Stimulated activated CD4-positive, alpha-beta T cell treated with anti-CD3 and anti-CD28 coated beads, TNF-alpha, amount 100 ng/mL, for 48 hours (primary cell): ENCODE results near the gene ZNF521.

Experiments
- DNase-seq, 3 donors: peaks; one replicate each; pipeline ENCODE4 v3.0.0-alpha.2; 2020; ENCODE audit warnings: low read depth in 3 of 3

The ZNF521 gene

GRCh38 chr18:25126751-25127150, 225.2 kb downstream of the ZNF521 start:
- DNase-seq = no peak

DNA sequence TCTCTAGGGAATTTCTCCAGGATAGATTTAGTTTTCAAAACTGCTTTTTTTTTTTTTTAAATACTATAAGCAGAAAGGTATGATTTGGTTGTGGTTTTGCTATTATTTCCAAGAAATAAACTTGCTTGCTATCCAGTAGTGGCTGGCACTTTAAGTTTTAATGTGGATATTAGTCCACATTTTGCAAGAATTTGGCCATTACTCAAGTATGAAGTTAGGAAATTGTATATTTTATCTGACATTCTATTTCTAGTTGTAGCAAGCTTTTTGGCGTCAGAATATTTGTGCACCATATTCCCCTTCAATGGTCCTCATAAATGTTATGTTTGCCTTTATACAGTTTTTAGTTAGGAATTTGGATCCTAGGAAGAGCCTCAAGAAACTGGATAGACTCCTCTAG, 226.3 kb downstream of the ZNF521 start:
- no peak for DNase-seq

GRCh38 chr18:25123438-25124232, 228.3 kb downstream of the ZNF521 start:
- no peak for DNase-seq

GRCh38 chr18:25121442-25121841, 230.5 kb downstream of the ZNF521 start:
- no peak for DNase-seq

DNA sequence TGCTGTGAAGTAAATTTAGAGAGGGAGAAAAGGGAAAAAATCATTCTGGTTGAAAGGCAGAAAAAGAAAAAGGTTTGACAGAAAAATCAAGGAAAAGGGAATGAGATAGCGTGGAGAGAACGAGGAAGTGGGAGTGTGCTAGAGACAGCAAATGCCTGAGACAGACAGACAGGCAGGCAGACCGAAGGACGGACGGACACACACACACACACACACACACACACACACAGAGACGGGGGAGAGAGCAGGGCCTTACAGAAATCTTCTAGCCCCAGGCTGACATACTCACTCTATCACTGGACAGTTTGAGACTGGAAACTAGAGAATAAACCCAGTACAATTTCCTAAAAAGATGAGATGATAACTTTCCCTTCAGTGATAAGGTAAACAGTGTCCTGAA, 238.4 kb downstream of the ZNF521 start:
- DNase-seq = no peak

DNA sequence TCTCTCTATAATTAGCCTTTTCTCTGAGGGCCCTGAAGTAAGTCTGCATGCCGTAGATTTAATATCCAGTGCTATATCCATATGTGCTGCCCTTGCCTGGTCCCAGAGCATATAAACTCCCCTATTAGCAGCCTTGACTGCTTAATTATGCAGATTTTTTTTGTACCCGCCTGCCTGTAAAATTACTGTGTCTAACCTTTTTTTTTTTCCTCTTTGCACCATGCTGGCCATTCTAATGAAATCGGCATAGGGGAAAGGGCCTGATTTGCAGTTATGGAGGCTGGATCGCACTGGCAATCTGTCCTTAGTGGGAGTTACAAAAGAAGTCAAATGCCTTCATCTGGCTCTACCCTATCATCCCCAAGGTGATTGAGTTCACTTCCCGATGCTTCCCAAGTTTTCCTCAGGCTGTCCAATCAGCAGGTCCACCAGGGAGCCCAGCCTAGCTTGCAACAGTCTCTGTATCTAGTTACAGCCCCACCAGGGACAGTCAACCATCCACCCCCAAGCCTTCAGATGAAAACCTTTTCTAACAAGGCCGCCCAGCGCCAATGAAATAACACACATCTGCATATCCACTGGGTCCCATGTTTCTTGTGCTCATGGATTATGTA, 239.0 kb downstream of the ZNF521 start:
- no peak for DNase-seq

DNA sequence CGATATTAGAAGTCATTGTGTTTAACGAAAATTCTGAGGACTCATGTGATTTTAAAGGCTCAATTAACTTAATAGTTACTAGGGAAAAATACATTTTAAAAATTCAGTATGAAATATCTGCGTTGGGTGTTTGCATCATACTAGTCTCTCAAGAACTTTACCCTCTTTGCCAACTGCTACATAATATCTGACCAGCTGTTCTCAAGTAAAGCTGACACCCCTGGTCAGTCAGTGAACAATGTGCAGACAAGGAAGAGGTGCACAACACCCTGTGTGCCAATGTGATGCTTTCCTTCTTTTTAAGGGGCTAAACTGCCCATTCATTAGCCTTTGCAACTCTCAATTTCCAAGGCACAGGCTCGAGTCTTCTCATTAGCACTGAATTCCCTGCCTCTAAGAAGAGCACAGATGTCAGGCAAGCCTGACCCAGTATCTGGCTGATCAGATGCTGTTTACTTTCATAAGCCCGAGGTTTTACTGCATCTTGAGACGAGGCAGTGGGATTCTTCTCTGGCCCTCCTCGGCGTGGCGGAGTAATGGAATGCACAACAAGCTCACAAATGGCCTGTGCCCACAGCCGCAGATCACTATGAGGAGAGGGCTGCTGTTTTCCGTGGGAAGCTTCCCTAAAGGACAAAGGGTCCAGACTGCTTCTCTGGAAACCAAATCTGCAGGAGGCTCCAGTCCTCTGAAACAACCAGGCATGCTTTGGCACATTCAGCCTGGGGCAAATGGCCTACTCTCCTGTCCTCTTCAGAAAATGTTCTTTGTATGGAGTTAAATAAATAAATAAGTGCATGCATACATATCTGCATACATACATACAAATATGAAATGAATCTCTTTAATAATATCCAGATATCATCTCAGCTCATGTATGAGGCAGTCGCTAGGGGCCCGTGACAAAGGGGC, 240.3 kb downstream of the ZNF521 start:
- no peak for DNase-seq

- no peak for DNase-seq
Measured at GRCh38 chr18:25109484-25109883, 242.5 kb downstream of the ZNF521 start.

DNA sequence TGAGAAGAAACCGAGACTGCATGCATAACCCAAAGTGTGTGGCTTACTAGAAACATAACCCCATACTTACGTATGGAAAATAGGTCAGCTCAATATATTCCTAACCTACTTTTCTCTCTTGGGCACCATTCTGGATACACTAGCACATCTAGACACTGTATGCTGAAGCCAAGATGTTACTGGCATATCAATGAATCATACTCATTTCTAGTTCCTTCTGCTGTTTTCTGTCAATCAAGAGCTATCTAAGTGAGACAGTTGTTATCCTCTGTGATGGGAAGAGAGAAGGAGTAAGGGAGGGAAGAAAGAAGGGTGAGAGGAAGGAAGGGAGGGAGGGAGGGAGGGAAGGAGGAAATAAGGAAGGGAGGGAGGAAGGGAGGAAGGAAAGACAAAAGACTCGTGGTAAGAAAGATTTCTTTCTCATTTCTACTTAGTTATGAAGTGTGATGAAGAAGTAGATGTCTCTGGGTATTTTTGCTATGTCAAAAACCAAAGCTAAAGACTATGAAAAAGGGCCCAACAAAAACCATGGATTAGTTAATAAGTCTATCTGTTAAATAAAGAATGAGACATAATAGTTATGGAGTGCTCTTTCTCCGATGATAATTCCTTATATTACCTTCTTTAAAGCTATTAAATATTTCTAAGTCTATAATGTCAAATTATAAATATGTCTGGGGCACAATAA, 248.4 kb downstream of the ZNF521 start:
- DNase-seq = no peak

- DNase-seq = no peak
Measured at GRCh38 chr18:25102662-25103061, 249.3 kb downstream of the ZNF521 start.

DNA sequence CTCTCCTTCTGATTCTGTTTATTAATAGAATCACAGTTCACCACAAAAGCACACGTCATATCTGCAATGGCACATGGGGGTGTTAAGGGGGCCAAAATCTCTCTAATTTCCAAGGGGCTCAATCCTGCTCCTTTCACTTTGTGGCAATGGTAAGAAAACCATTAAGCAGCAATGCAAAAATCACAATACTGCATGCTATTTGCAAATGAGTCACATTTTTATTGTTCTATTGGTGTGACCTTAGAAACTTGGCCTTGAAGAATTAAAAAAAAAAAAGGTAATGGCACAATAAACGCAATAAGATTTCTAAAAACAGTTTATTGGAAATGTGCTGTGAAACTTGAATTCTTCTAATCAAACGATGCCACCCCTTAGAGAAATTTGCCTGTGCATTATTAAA, 251.5 kb downstream of the ZNF521 start:
- DNase-seq = no peak

- DNase-seq = no peak
Measured at GRCh38 chr18:25099895-25100294, 252.1 kb downstream of the ZNF521 start.

DNA sequence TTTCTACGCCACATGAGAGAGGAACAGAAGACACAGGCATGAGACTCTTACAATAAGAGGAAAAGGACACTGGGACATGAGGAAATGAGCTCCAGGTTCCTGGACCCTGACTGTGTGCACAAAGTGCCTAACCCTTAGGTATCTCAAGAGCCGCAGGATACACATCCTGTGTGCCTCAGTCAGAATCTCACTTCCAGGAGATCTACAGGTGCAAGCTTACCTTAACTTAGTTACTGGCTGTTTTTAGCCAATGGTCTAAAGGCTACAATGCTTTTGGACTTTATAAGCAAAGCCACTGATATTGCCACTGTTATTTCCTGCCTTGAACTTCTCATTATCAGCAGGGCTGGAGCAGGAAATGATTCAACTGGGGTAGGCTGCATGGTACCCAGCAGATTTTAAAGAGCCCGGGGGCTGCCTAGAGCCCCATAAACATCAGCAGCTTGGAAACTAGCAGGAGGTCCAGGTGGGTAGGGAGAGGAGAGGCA, 254.4 kb downstream of the ZNF521 start:
- no peak for DNase-seq

- no peak for DNase-seq
Measured at GRCh38 chr18:25097057-25097456, 254.9 kb downstream of the ZNF521 start.

GRCh38 chr18:25093141-25093540, 258.8 kb downstream of the ZNF521 start:
- DNase-seq = no peak

- no peak for DNase-seq
Measured at GRCh38 chr18:25089470-25089869, 262.5 kb downstream of the ZNF521 start.

DNA sequence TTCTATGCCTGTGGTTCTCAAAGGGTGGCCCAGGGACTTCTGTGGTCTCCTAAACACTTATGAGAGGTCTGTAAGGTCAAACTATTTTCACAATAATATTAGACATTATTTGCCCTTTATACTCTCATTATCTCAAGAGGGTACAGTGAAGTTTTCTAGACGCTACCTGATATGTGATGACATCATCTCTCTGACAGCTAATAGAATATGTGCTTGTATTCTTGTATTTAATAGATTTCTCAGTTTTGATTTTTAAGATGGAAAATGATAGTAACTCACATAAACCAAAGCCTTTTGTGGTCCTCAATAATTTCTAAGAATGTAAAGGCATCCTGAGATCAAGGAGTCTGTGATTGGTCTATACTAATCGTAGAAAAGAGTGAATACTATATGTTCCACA, 265.1 kb downstream of the ZNF521 start:
- DNase-seq = no peak

GRCh38 chr18:25081001-25081400, 271.0 kb downstream of the ZNF521 start:
- DNase-seq = no peak

DNA sequence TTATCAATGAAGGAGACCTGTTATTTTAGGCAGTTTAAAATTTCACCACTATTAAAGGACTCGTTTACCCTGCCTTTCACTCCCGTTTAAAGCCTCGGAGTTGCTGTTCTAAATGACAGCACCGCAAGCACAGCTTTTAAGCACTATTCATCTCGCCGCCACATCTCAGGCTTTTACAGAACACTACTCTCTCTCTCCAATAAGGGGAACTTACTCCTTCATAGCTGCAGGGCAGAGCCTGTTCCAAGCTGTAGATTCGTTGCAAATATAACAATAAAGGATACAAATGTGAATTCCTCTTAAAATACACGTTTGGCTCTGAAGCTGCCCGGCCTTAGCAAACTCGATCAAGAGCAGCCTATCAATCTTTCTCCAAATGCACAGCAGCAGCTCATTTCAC, 271.8 kb downstream of the ZNF521 start:
- no peak for DNase-seq

DNA sequence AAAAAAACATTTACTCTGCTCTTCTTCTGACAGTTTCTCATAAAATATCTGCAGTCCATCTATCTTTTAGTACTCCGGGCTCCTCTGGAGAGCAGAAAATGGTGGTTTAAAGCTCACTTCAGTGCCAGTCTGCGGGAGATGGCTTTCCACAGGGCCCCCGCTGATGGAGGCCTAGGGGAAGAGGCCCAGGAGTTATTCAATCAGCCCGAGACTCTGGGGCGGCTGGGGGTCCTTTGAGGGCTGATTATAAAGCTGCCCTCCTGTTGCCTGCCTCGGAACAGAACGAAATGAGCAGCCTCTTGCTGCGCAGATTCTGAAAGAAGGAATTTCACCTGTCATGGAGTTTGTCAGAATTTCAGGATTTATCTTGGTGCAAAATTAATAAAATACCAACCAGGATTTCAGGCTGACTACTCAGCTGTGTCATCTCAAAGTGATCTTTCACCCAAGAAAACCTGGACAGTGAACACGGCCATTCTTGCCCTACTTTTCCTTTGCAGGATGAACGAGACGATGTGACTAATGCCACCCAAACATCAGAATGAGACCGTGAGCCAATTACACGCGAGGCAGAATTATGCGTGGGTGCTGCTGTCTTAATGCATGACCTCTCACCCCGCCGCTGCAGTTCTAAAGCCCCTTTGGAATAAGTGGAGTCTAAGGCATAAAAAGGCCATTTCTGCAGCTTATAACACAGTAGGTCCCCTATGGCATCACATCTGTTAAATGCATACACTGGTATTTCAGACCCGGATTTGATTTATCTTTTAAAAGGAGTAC, 273.8 kb downstream of the ZNF521 start:
- no peak for DNase-seq
